Osteocyte (in vitro differentiated cells): Measurements from ENCODE around the gene NRSN1. TPM values are rescaled to one million over a fixed set of nuclear protein-coding genes. Genes with fewer than 3 reads are reported as not detected.

Experiments used
- DNase-seq: peaks from one replicate; pipeline ENCODE4 v3.0.0; 2021; ENCODE audit warnings: mixed read lengths; ENCODE audit not compliant: unreplicated experiment; ENCODE audit errors: extremely low spot score
- H3K27ac Mint-ChIP-seq: one replicate; pipeline ENCODE4 v1.8.0; 2021; ENCODE audit warnings: mild to moderate bottlenecking, mixed read lengths; ENCODE audit not compliant: unreplicated experiment
- H3K27me3 Mint-ChIP-seq: one replicate; pipeline ENCODE4 v1.8.0; 2021; ENCODE audit warnings: mixed read lengths; ENCODE audit not compliant: unreplicated experiment
- H3K36me3 Mint-ChIP-seq: one replicate; pipeline ENCODE4 v1.8.0; 2021; ENCODE audit warnings: mixed read lengths; ENCODE audit not compliant: unreplicated experiment
- H3K4me1 Mint-ChIP-seq: one replicate; pipeline ENCODE4 v1.8.0; 2021; ENCODE audit warnings: mixed read lengths; ENCODE audit not compliant: unreplicated experiment
- H3K4me3 Mint-ChIP-seq: one replicate; pipeline ENCODE4 v1.8.0; 2021; ENCODE audit warnings: mild to moderate bottlenecking, moderate library complexity, mixed read lengths; ENCODE audit not compliant: unreplicated experiment
- H3K9me3 Mint-ChIP-seq: one replicate; pipeline ENCODE4 v1.8.0; 2021; ENCODE audit warnings: mixed read lengths; ENCODE audit not compliant: unreplicated experiment
- CTCF ChIP-seq: fragments of 200-600 bp; sonication (generic); IDR thresholded peaks from 2 replicates; pipeline ENCODE4 v1.5.0; 2021; ENCODE audit warnings: antibody characterized with exemption, mild to moderate bottlenecking, moderate library complexity
- long read RNA-seq: library from polyadenylated mRNA; unstranded; transcript quantifications from one replicate; pipeline ENCODE4 v2.0.0, GENCODE V29; 2021
- total RNA-seq: library from RNA; stranded (reverse); gene quantifications from 2 replicates; pipeline ENCODE4 v1.2.1, GENCODE V29; 2021

Gene NRSN1
- total RNA-seq = not detected in 2 replicates
- long read RNA-seq = 0 reads

- no peak within 1 kb of the TSS for H3K27ac Mint-ChIP-seq
- peaks cover 3% of the 10 kb centered on the region for H3K27me3 Mint-ChIP-seq
- H3K4me1 Mint-ChIP-seq = peaks cover 5% of the 10 kb centered on the region
- no peaks in the 10 kb centered on the region for H3K9me3 Mint-ChIP-seq
- no peak for TF ChIP-seq CTCF
- DNase-seq = no peak
- no peaks in the 10 kb centered on the region for H3K36me3 Mint-ChIP-seq
- H3K4me3 Mint-ChIP-seq = no peak within 1 kb of the TSS
These were observed at the start of gene NRSN1 for GRCh38 chr6:24125980-24126379. TSS of gene NRSN1 (plus strand) at chr6:24126215. CDS start at chr6:24134328, 8,113 bp downstream.

- TF ChIP-seq CTCF = no peak
- H3K4me3 Mint-ChIP-seq = no peak overlapping the region
- no peaks in the 10 kb centered on the region for H3K4me1 Mint-ChIP-seq
- H3K27ac Mint-ChIP-seq = no peak overlapping the region
- H3K36me3 Mint-ChIP-seq = no peaks in the 10 kb centered on the region
- no peak for DNase-seq
- peaks cover 12% of the 10 kb centered on the region for H3K9me3 Mint-ChIP-seq
- H3K27me3 Mint-ChIP-seq = no peaks in the 10 kb centered on the region
These were observed 47.8 kb upstream of the NRSN1 start for GRCh38 chr6:24078200-24078599.

- no peak overlapping the region for H3K27ac Mint-ChIP-seq
- H3K4me3 Mint-ChIP-seq = no peak overlapping the region
- no peak for TF ChIP-seq CTCF
- no peaks in the 10 kb centered on the region for H3K27me3 Mint-ChIP-seq
- peaks cover 8% of the 10 kb centered on the region for H3K9me3 Mint-ChIP-seq
- no peaks in the 10 kb centered on the region for H3K4me1 Mint-ChIP-seq
- DNase-seq = no peak
- H3K36me3 Mint-ChIP-seq = no peaks in the 10 kb centered on the region
These were observed 46.9 kb upstream of the NRSN1 start for GRCh38 chr6:24079076-24079475.

- DNase-seq = no peak
- H3K27ac Mint-ChIP-seq = no peak overlapping the region
- no peak overlapping the region for H3K4me3 Mint-ChIP-seq
- H3K4me1 Mint-ChIP-seq = no peaks in the 10 kb centered on the region
- TF ChIP-seq CTCF = no peak
- no peaks in the 10 kb centered on the region for H3K36me3 Mint-ChIP-seq
- peaks cover 5% of the 10 kb centered on the region for H3K9me3 Mint-ChIP-seq
- no peaks in the 10 kb centered on the region for H3K27me3 Mint-ChIP-seq
These were observed 45.3 kb upstream of the NRSN1 start for GRCh38 chr6:24080711-24081110.

- no peak for DNase-seq
- Mint-ChIP-seq H3K9me3 (peaks cover 3% of the 10 kb centered on the region), H3K27ac (no peak overlapping the region), H3K4me1 (no peaks in the 10 kb centered on the region), H3K27me3 (no peaks in the 10 kb centered on the region), H3K4me3 (no peak overlapping the region), H3K36me3 (no peaks in the 10 kb centered on the region)
- TF ChIP-seq CTCF = no peak
These were observed 36.3 kb upstream of the NRSN1 start for GRCh38 chr6:24089736-24090135.
